H9 (cell line): ENCODE results near the gene SLC25A2. TPM values are rescaled to one million over a fixed set of nuclear protein-coding genes. Genes with fewer than 3 reads are reported as not detected.

Source experiments
- DNase-seq: peaks from one replicate; pipeline ENCODE4 v3.0.0-alpha.2; 2017
- H2AFZ ChIP-seq: one replicate; pipeline ENCODE4 v1.6.1; 2013; ENCODE audit warnings: mild to moderate bottlenecking, low read length, control low read depth, moderate library complexity
- H2AK5ac ChIP-seq: 2 replicates; pipeline ENCODE4 v1.6.1; 2013; ENCODE audit warnings: low read length, control low read depth, mixed read lengths; ENCODE audit not compliant: insufficient read length
- H2BK120ac ChIP-seq: one replicate; pipeline ENCODE4 v1.6.1; 2013; ENCODE audit warnings: low read depth, mild to moderate bottlenecking, low read length, control low read depth, inconsistent platforms; ENCODE audit not compliant: poor library complexity, severe bottlenecking
- H2BK12ac ChIP-seq: 2 replicates; pipeline ENCODE4 v1.6.1; 2013; ENCODE audit warnings: low read length, control low read depth, mixed read lengths, low read depth; ENCODE audit not compliant: insufficient read length
- H2BK15ac ChIP-seq: 2 replicates; pipeline ENCODE4 v1.6.1; 2013; ENCODE audit warnings: low read depth, low read length, control low read depth
- H2BK20ac ChIP-seq: one replicate; pipeline ENCODE4 v1.6.1; 2013; ENCODE audit warnings: low read depth, mild to moderate bottlenecking, low read length, control low read depth, inconsistent platforms; ENCODE audit not compliant: poor library complexity, severe bottlenecking
- H2BK5ac ChIP-seq: 2 replicates; pipeline ENCODE4 v1.6.1; 2013; ENCODE audit warnings: low read length, control low read depth, mixed read lengths; ENCODE audit not compliant: insufficient read length
- H3K14ac ChIP-seq: 2 replicates; pipeline ENCODE4 v1.6.1; 2013; ENCODE audit warnings: low read length, control low read depth; ENCODE audit not compliant: insufficient read depth
- H3K18ac ChIP-seq: 2 replicates; pipeline ENCODE4 v1.6.1; 2013; ENCODE audit warnings: low read depth, mild to moderate bottlenecking, mixed read lengths, low read length, control low read depth; ENCODE audit not compliant: insufficient read length
- H3K23ac ChIP-seq: 2 replicates; pipeline ENCODE4 v1.6.1; 2013; ENCODE audit warnings: low read length, control low read depth, mixed read lengths, low read depth; ENCODE audit not compliant: insufficient read length
- H3K23me2 ChIP-seq: 2 replicates; pipeline ENCODE4 v1.6.1; 2013; ENCODE audit warnings: low read depth, mild to moderate bottlenecking, mixed read lengths, low read length, control low read depth; ENCODE audit not compliant: insufficient read length, poor library complexity, severe bottlenecking
- H3K27ac ChIP-seq: 2 replicates; pipeline ENCODE4 v1.5.1; 2013; ENCODE audit warnings: low read length, control low read depth, mixed read lengths, low read depth; ENCODE audit not compliant: insufficient read length
- H3K27me3 ChIP-seq: 2 replicates; pipeline ENCODE4 v1.6.1; 2013; ENCODE audit warnings: low read length, control low read depth, inconsistent platforms; ENCODE audit not compliant: insufficient read depth
- H3K4ac ChIP-seq: 2 replicates; pipeline ENCODE4 v1.6.1; 2013; ENCODE audit warnings: low read depth, mild to moderate bottlenecking, control low read depth, inconsistent platforms, low read length, moderate library complexity
- H3K4me1 ChIP-seq: 2 replicates; pipeline ENCODE4 v1.6.1; 2013; ENCODE audit warnings: low read length, control low read depth, inconsistent platforms; ENCODE audit not compliant: insufficient read depth
- H3K4me2 ChIP-seq: 2 replicates; pipeline ENCODE4 v1.6.1; 2013; ENCODE audit warnings: low read length, control low read depth, mixed read lengths; ENCODE audit not compliant: insufficient read length, insufficient read depth
- H3K56ac ChIP-seq: 2 replicates; pipeline ENCODE4 v1.6.1; 2013; ENCODE audit warnings: low read depth, mild to moderate bottlenecking, mixed read lengths, low read length, control low read depth; ENCODE audit not compliant: insufficient read length
- H3K79me1 ChIP-seq: 2 replicates; pipeline ENCODE4 v1.6.1; 2013; ENCODE audit warnings: low read depth, mild to moderate bottlenecking, moderate library complexity, low read length, control low read depth, inconsistent platforms; ENCODE audit not compliant: insufficient read depth, poor library complexity, severe bottlenecking
- H3K79me2 ChIP-seq: 2 replicates; pipeline ENCODE4 v1.6.1; 2013; ENCODE audit warnings: low read length, control low read depth, inconsistent platforms; ENCODE audit not compliant: insufficient read depth
- H3K9ac ChIP-seq: 2 replicates; pipeline ENCODE4 v1.6.1; 2013; ENCODE audit warnings: low read length, control low read depth, mixed read lengths; ENCODE audit not compliant: insufficient read length; ENCODE audit errors: extremely low read depth
- H3K9me3 ChIP-seq: one replicate; pipeline ENCODE4 v1.6.1; 2013; ENCODE audit warnings: low read depth, low read length, inconsistent platforms; ENCODE audit not compliant: control insufficient read depth
- H3T11ph ChIP-seq: one replicate; pipeline ENCODE4 v1.6.1; 2013; ENCODE audit warnings: mild to moderate bottlenecking, low read length, control low read depth, inconsistent platforms
- H4K20me1 ChIP-seq: one replicate; pipeline ENCODE4 v1.6.1; 2013; ENCODE audit not compliant: control insufficient read depth, insufficient read length, insufficient read depth
- H4K5ac ChIP-seq: 2 replicates; pipeline ENCODE4 v1.6.1; 2013; ENCODE audit warnings: low read depth, mild to moderate bottlenecking, mixed read lengths, low read length, control low read depth; ENCODE audit not compliant: insufficient read length
- H4K8ac ChIP-seq: replicated peaks from 2 replicates; pipeline ENCODE4 v1.6.1; 2013; ENCODE audit warnings: low read length, control low read depth, mixed read lengths, low read depth; ENCODE audit not compliant: insufficient read length
- H4K91ac ChIP-seq: 2 replicates; pipeline ENCODE4 v1.6.1; 2013; ENCODE audit warnings: low read depth, mild to moderate bottlenecking, moderate library complexity, mixed read lengths, low read length, control low read depth; ENCODE audit not compliant: insufficient read length
- H3K27ac Mint-ChIP-seq, 3 experiments: 2 replicates in 2 of 3; 3 replicates in 1 of 3; pipeline ENCODE4 v1.8.0; 2020 to 2021; ENCODE audit warnings: mixed read lengths in 3 of 3, mild to moderate bottlenecking in 1 of 3, moderate library complexity in 1 of 3
- H3K27me3 Mint-ChIP-seq: 2 replicates; pipeline ENCODE4 v1.8.0; 2021; ENCODE audit warnings: low read depth, mild to moderate bottlenecking, moderate library complexity, mixed read lengths
- H3K36me3 Mint-ChIP-seq, 3 experiments: 2 replicates in 2 of 3; 3 replicates in 1 of 3; pipeline ENCODE4 v1.8.0; 2020 to 2021; ENCODE audit warnings: low read depth in 3 of 3, mixed read lengths in 3 of 3; ENCODE audit not compliant: insufficient read depth in 1 of 3
- H3K4me1 Mint-ChIP-seq, 2 experiments: 2 replicates each; pipeline ENCODE4 v1.8.0; 2020; ENCODE audit warnings: mixed read lengths in 2 of 2
- H3K4me3 Mint-ChIP-seq, 2 experiments: 2 replicates in 1 of 2; 3 replicates in 1 of 2; pipeline ENCODE4 v1.8.0; 2020 to 2021; ENCODE audit warnings: mild to moderate bottlenecking in 2 of 2, mixed read lengths in 2 of 2, moderate library complexity in 1 of 2
- H3K9me3 Mint-ChIP-seq, 2 experiments: 2 replicates in 1 of 2; 3 replicates in 1 of 2; pipeline ENCODE4 v1.8.0; 2020; ENCODE audit warnings: mild to moderate bottlenecking in 2 of 2, mixed read lengths in 2 of 2, moderate library complexity in 1 of 2
- WGBS: extraction: QIAGEN DNeasy Blood & Tissue Kit; methylation state at CpG from one replicate; pipeline ENCODE4 v1.1.7; 2013; ENCODE audit warnings: missing lambda C conversion rate, low lambda C conversion rate, mixed read lengths; ENCODE audit not compliant: insufficient read length; ENCODE audit errors: extremely low coverage; 5-methylcytosine and 5-hydroxymethylcytosine counted together
- total RNA-seq: library from RNA; stranded (reverse); gene quantifications from 2 replicates; pipeline ENCODE4 v1.2.1, GENCODE V29; 2021
- TF ChIP-seq, protein P1 (sequence below): fragments of 200-600 bp; sonication (generic); conservative IDR thresholded peaks from 3 replicates; pipeline ENCODE4 v1.8.0; 2021; ENCODE audit warnings: antibody characterized with exemption, mild to moderate bottlenecking

SLC25A2 gene
- total RNA-seq, 1 experiment from 2014 or later = not detected

DNA sequence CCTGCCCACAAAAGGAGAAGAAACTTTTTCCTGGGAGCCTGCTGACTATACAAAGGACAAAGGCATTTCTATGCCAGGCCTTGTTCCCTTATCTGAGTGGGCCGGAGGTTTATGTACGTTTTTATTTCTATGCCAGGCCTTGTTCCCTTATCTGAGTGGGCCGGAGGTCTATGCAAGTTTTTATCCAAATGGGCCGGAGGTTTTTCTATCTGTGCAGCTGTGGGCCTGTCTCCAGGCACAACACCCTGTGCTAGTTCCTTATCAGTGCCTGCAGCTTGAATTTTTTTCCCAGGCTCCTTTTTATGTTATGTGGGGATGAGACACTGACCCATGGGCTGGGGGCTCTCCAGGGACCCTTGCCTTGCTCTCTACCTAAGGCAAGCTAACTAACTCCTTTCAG is 5.5 kb downstream of the SLC25A2 start:
- H3K79me2 ChIP-seq = no peaks in the 10 kb centered on the region
- DNase-seq = no peak
- H3K18ac ChIP-seq = no peak overlapping the region
- Mint-ChIP-seq H3K4me1 (no peaks in the 10 kb centered on the region), H3K4me3 (no peak overlapping the region), H3K27me3 (no peaks in the 10 kb centered on the region), H3K27ac (no peak overlapping the region), H3K9me3 (peaks cover 12 to 37% of the 10 kb centered on the region in 2 experiments; a peak in 4 of 5 replicates), H3K36me3 (peaks cover 0 to 4% (median 0%) of the 10 kb centered on the region in 3 experiments; a peak in 3 of 7 replicates)
- no peak overlapping the region for H3K23ac ChIP-seq
- H2BK5ac ChIP-seq = no peak overlapping the region
- no peaks in the 10 kb centered on the region for H4K20me1 ChIP-seq
- H3K9me3 ChIP-seq = no peaks in the 10 kb centered on the region
- no peak overlapping the region for H3K27ac ChIP-seq
- no peak overlapping the region for H4K5ac ChIP-seq
- no peaks in the 10 kb centered on the region for H3K23me2 ChIP-seq
- H2BK120ac ChIP-seq = no peak overlapping the region
- H4K91ac ChIP-seq = no peak overlapping the region
- H3T11ph ChIP-seq = no peak overlapping the region
- no peak overlapping the region for H2BK12ac ChIP-seq
- H2AK5ac ChIP-seq = no peak overlapping the region
- no peak overlapping the region for H2BK15ac ChIP-seq
- TF ChIP-seq, protein P1, sequence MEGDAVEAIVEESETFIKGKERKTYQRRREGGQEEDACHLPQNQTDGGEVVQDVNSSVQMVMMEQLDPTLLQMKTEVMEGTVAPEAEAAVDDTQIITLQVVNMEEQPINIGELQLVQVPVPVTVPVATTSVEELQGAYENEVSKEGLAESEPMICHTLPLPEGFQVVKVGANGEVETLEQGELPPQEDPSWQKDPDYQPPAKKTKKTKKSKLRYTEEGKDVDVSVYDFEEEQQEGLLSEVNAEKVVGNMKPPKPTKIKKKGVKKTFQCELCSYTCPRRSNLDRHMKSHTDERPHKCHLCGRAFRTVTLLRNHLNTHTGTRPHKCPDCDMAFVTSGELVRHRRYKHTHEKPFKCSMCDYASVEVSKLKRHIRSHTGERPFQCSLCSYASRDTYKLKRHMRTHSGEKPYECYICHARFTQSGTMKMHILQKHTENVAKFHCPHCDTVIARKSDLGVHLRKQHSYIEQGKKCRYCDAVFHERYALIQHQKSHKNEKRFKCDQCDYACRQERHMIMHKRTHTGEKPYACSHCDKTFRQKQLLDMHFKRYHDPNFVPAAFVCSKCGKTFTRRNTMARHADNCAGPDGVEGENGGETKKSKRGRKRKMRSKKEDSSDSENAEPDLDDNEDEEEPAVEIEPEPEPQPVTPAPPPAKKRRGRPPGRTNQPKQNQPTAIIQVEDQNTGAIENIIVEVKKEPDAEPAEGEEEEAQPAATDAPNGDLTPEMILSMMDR = no peak
- H2BK20ac ChIP-seq = no peak overlapping the region
- no peak overlapping the region for H3K9ac ChIP-seq
- no peak overlapping the region for H3K14ac ChIP-seq
- no CpG with 5 or more reads among the region's 4 CpGs for WGBS
- no peak overlapping the region for H2AFZ ChIP-seq
- no peaks in the 10 kb centered on the region for H3K4me1 ChIP-seq
- no peaks in the 10 kb centered on the region for H3K27me3 ChIP-seq
- H3K56ac ChIP-seq = no peak overlapping the region
- no peak overlapping the region for H4K8ac ChIP-seq
- no peaks in the 10 kb centered on the region for H3K79me1 ChIP-seq
- no peak overlapping the region for H3K4ac ChIP-seq
- H3K4me2 ChIP-seq = no peak overlapping the region
